Thyroid gland (tissue), 4 donors: Measurements from ENCODE around the gene PPOX.

Experiments used
- POLR2A ChIP-seq, 2 donors: fragments of 450-650 bp; IDR thresholded peaks; one replicate each; pipeline ENCODE4 v1.6.1; 2017; ENCODE audit warnings: antibody characterized with exemption in 2 of 2, mild to moderate bottlenecking in 2 of 2, moderate library complexity in 1 of 2
- TF ChIP-seq, protein P1 (sequence below), 6 experiments: fragments of 200-600 bp in 3 of 6; fragments of 450-650 bp in 3 of 6; sonication (generic) in 3 of 6; IDR thresholded peaks; one replicate each; pipeline ENCODE4 v1.5.1; 2016 to 2019; ENCODE audit warnings: antibody characterized with exemption in 6 of 6, mild to moderate bottlenecking in 2 of 6, inconsistent platforms in 1 of 6, moderate library complexity in 1 of 6

DNA sequence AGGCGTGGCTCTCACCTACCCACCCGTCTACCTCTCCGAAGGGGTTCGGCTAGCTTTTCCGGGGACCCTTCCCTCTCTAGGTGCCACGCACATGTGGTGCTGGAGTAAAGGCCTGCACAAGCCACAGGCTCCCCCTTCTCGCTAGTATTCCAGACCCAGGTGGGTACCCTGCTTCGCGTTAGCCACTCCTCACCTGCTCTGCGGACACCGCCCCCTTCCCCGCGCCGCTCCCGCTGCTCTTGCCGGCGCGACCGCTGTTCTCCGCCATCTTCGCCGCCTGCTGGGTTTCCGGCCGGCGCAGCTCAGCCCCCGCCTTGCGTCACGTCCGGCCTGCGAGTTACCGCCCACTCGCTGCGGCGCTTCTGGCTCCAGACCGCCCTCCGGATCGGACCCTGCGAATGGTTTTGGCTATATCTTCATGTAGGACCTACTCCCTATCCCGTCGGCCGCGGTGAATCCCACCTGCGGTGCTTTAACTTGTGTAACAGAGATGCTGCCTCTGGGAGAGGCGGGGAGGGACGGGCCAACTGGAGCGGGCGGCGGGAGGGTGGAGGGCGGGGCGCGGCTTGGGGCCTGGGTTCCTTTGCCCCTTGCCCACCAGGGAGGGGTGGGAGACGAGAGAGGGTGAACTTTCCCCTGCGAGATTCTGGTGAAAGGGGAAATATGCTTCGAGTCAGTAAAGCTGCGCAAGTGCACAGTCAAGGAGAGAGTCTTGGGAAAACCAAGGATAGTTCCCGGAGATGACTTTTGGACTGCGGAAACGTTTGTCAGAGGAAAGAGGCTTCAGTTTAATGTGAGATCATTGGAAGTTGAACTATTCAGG lies 48.3 kb upstream of the PPOX start, which contains the start of the genes NIT1 and PFDN2:
- TF ChIP-seq, protein P1, sequence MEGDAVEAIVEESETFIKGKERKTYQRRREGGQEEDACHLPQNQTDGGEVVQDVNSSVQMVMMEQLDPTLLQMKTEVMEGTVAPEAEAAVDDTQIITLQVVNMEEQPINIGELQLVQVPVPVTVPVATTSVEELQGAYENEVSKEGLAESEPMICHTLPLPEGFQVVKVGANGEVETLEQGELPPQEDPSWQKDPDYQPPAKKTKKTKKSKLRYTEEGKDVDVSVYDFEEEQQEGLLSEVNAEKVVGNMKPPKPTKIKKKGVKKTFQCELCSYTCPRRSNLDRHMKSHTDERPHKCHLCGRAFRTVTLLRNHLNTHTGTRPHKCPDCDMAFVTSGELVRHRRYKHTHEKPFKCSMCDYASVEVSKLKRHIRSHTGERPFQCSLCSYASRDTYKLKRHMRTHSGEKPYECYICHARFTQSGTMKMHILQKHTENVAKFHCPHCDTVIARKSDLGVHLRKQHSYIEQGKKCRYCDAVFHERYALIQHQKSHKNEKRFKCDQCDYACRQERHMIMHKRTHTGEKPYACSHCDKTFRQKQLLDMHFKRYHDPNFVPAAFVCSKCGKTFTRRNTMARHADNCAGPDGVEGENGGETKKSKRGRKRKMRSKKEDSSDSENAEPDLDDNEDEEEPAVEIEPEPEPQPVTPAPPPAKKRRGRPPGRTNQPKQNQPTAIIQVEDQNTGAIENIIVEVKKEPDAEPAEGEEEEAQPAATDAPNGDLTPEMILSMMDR (IDR thresholded peaks at IDR 0.05) = no peak
- peak; percentile 9 to 91 for TF ChIP-seq POLR2A (IDR thresholded peaks at IDR 0.05)
